GM12892 (cell line): Measurements from ENCODE around the gene WWC1.

ENCODE experiments used
- POLR2A ChIP-seq: IDR thresholded peaks from 2 replicates; pipeline ENCODE4 v1.6.1; 2011; ENCODE audit warnings: low read depth, low read length, control low read depth
- POLR2AphosphoS5 ChIP-seq: IDR thresholded peaks from 2 replicates; pipeline ENCODE4 v1.6.1; 2011; ENCODE audit warnings: low read depth, low read length, control low read depth
- TAF1 ChIP-seq: IDR thresholded peaks from 2 replicates; pipeline ENCODE4 v1.6.1; 2011; ENCODE audit warnings: low read depth, mild to moderate bottlenecking, control low read depth, low read length, borderline replicate concordance

GRCh38 chr5:168407211-168407610 lies 115.8 kb downstream of the WWC1 start:
- TF ChIP-seq POLR2A (no peak), POLR2AphosphoS5 (no peak), TAF1 (no peak)
